ENCODE measurements around the gene NR1D1.

The NR1D1 gene

GRCh38 chr17:40068129-40068581 lies 32.2 kb downstream of the NR1D1 start:
- no peaks in the 10 kb centered on the region for H3K9me3 ChIP-seq (ENCODE audit: control insufficient read depth, low read length)
- H3K4me2 ChIP-seq (ENCODE audit: low read length), result peak overlapping the region; percentile 74
- TF ChIP-seq CTCF (IDR thresholded peaks at IDR 0.05), result no peak
- H2AFZ ChIP-seq, result no peak overlapping the region
- H3K79me2 ChIP-seq, result peaks cover 19% of the 10 kb centered on the region
- H3K4me1 ChIP-seq, result peaks cover 64% of the 10 kb centered on the region
- peak overlapping the region; percentile 78 for H3K27ac ChIP-seq
- H3K27me3 ChIP-seq (ENCODE audit: control insufficient read depth, insufficient read depth, low read length), result no peaks in the 10 kb centered on the region
- H3K9ac ChIP-seq, result no peak overlapping the region
- no peak overlapping the region for H3K4me3 ChIP-seq (ENCODE audit: low read depth, low read length)
- H3K36me3 ChIP-seq (ENCODE audit: control insufficient read depth, insufficient read depth, low read length), result no peaks in the 10 kb centered on the region

- no peak overlapping the region for H2AFZ ChIP-seq
- no peaks in the 10 kb centered on the region for H3K9me3 ChIP-seq (ENCODE audit: control insufficient read depth, low read length)
- no peak for TF ChIP-seq CTCF (IDR thresholded peaks at IDR 0.05)
- peaks cover 61% of the 10 kb centered on the region for H3K4me1 ChIP-seq
- no peak overlapping the region for H3K4me3 ChIP-seq (ENCODE audit: low read depth, low read length)
- H3K27me3 ChIP-seq (ENCODE audit: control insufficient read depth, insufficient read depth, low read length), result no peaks in the 10 kb centered on the region
- no peak overlapping the region for H3K4me2 ChIP-seq (ENCODE audit: low read length)
- no peak overlapping the region for H3K9ac ChIP-seq
- H3K36me3 ChIP-seq (ENCODE audit: control insufficient read depth, insufficient read depth, low read length), result no peaks in the 10 kb centered on the region
- peak overlapping the region; percentile 78 for H3K27ac ChIP-seq
- peaks cover 19% of the 10 kb centered on the region for H3K79me2 ChIP-seq
These were observed 32.7 kb downstream of the NR1D1 start for GRCh38 chr17:40067710-40068109.

DNA sequence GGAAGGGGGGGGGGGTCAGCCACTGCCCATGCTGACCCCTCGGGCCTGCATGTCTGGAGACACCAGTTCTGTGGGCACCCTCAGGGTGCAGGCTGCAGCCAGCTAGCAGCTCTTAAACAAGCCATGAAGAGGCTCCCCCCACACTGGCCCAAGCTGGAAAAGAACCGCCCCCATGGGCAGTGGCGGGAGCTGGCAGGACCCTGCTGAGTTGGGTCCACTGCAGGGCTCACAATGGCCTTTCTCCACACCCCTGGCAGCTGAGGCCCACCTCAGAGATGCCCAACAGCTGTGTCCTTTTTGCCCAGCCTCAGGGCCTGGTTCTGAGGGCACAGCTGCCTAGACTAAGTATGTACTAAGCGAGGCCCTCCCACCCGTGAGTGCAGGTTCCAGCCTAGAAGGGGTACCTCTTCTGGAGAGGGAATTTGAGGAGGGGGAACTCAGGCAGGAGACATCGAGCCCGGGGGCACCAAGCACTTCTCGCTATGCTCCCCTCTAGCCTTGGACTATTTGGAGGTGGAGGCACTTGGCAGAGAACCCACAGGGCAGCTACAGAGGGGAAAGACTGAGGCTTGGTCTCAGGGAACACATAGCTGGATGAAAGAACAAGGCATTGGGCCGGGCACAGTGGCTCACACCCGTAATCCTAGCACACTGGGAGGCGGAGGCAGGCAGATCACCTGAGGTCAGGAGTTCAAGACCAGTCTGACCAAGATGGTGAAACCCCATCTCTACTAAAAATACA lies 34.4 kb downstream of the NR1D1 start:
- Histone ChIP-seq H3K9ac (no peak overlapping the region), H3K9me3 (ENCODE audit: control insufficient read depth, low read length) (no peaks in the 10 kb centered on the region), H3K36me3 (ENCODE audit: control insufficient read depth, insufficient read depth, low read length) (no peaks in the 10 kb centered on the region), H3K27me3 (ENCODE audit: control insufficient read depth, insufficient read depth, low read length) (no peaks in the 10 kb centered on the region), H3K27ac (no peak overlapping the region), H2AFZ (no peak overlapping the region), H3K79me2 (peaks cover 14% of the 10 kb centered on the region), H3K4me1 (peaks cover 43% of the 10 kb centered on the region), H3K4me2 (ENCODE audit: low read length) (no peak overlapping the region), H3K4me3 (ENCODE audit: low read depth, low read length) (no peak overlapping the region)
- no peak for TF ChIP-seq CTCF (IDR thresholded peaks at IDR 0.05)

DNA sequence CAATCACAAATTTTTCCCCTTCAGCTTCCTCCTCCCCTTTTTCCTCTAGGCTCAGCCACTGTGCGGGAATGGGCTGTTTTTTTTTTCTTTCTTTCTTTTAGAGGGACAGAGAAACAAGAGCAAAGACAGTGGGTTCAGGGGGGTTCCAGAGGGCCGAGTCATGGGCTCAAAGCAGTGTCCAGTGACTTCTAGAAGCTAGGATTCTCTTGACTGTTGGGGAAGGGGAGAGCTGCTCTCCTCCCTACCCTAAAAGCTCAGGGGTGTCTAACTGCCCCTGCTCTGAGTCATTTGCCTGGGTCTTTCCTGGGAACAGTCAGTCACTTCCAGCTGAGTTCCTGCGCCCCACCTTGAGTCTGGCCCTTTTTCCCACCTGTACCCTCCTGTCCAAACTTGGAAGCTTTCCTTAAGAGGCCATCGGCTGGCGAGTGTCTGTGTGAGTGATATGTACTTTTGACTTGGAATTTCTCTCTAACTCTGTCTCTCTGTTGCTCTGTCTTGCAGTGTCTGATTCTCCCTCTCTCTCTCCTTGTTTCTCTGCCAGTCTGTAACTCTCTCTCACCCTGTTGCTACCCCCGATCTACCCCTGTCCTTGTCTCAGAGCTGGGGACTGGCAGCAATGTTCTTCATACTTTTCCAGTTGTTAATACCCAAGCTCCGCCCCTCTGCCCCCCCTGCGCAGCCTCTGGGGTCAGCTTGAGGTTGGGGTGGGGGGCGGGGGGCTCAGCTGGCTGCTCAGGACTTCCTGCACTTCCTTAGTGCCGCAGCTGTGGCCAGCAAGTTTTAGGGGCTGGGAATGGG lies 35.2 kb downstream of the NR1D1 start:
- peak overlapping the region; percentile 29 for H3K4me3 ChIP-seq (ENCODE audit: low read depth, low read length)

More for the DNA sequence above, 35.2 kb downstream of the NR1D1 start:
- H3K79me2 ChIP-seq, result peaks cover 9% of the 10 kb centered on the region
- no peak overlapping the region for H3K9ac ChIP-seq
- H2AFZ ChIP-seq, result no peak overlapping the region
- TF ChIP-seq CTCF (IDR thresholded peaks at IDR 0.05), result no peak
- no peaks in the 10 kb centered on the region for H3K27me3 ChIP-seq (ENCODE audit: control insufficient read depth, insufficient read depth, low read length)
- H3K4me1 ChIP-seq, result peaks cover 36% of the 10 kb centered on the region
- no peaks in the 10 kb centered on the region for H3K36me3 ChIP-seq (ENCODE audit: control insufficient read depth, insufficient read depth, low read length)
- peak overlapping the region; percentile 88 for H3K4me2 ChIP-seq (ENCODE audit: low read length)
- no peaks in the 10 kb centered on the region for H3K9me3 ChIP-seq (ENCODE audit: control insufficient read depth, low read length)
- peak overlapping the region; percentile 52 for H3K27ac ChIP-seq
